Mesendoderm (in vitro differentiated cells): ENCODE measurements around the gene YWHAE.

Experiments
- DNase-seq: peaks from one replicate; pipeline ENCODE4 v3.0.0; 2013
- H2AK5ac ChIP-seq: 2 replicates; pipeline ENCODE4 v1.6.1; 2013; ENCODE audit warnings: low read length, inconsistent platforms
- H2BK120ac ChIP-seq: 2 replicates; pipeline ENCODE4 v1.6.1; 2013; ENCODE audit warnings: low read depth, mild to moderate bottlenecking, low read length, moderate library complexity, mixed read lengths
- H2BK15ac ChIP-seq: replicated peaks from 2 replicates; pipeline ENCODE4 v1.6.1; 2013; ENCODE audit warnings: low read depth, mild to moderate bottlenecking, moderate library complexity
- H2BK5ac ChIP-seq: 2 replicates; pipeline ENCODE4 v1.6.1; 2013; ENCODE audit warnings: low read length, inconsistent platforms
- H3K18ac ChIP-seq: 2 replicates; pipeline ENCODE4 v1.6.1; 2013; ENCODE audit warnings: mild to moderate bottlenecking, low read length, mixed read lengths
- H3K23ac ChIP-seq: one replicate; pipeline ENCODE4 v1.6.1; 2013; ENCODE audit warnings: low read length
- H3K27ac ChIP-seq: 2 replicates; pipeline ENCODE4 v1.5.1; 2013; ENCODE audit warnings: low read depth, mild to moderate bottlenecking, inconsistent platforms, low read length, moderate library complexity
- H3K27me3 ChIP-seq: 2 replicates; pipeline ENCODE4 v1.6.1; 2013; ENCODE audit warnings: low read length, control low read depth, mild to moderate bottlenecking, inconsistent platforms; ENCODE audit not compliant: insufficient read depth, poor library complexity
- H3K36me3 ChIP-seq: 2 replicates; pipeline ENCODE4 v1.6.1; 2013; ENCODE audit warnings: low read length, inconsistent platforms; ENCODE audit not compliant: control insufficient read depth, insufficient read depth
- H3K4ac ChIP-seq: one replicate; pipeline ENCODE4 v1.6.1; 2013; ENCODE audit warnings: low read depth, mild to moderate bottlenecking, low read length, moderate library complexity
- H3K4me1 ChIP-seq: 2 replicates; pipeline ENCODE4 v1.6.1; 2013; ENCODE audit warnings: low read depth, low read length, inconsistent platforms; ENCODE audit not compliant: control insufficient read depth
- H3K4me2 ChIP-seq: 2 replicates; pipeline ENCODE4 v1.6.1; 2013; ENCODE audit warnings: low read length
- H3K4me3 ChIP-seq: 2 replicates; pipeline ENCODE4 v1.5.1; 2013; ENCODE audit warnings: mild to moderate bottlenecking, low read length
- H3K56ac ChIP-seq: one replicate; pipeline ENCODE4 v1.6.1; 2013; ENCODE audit warnings: low read length
- H3K79me1 ChIP-seq: 2 replicates; pipeline ENCODE4 v1.6.1; 2013; ENCODE audit warnings: low read length, inconsistent platforms
- H3K79me2 ChIP-seq: 2 replicates; pipeline ENCODE4 v1.6.1; 2013; ENCODE audit warnings: mild to moderate bottlenecking, low read length; ENCODE audit not compliant: control insufficient read depth, insufficient read depth
- H3K9ac ChIP-seq: 2 replicates; pipeline ENCODE4 v1.6.1; 2013; ENCODE audit warnings: low read length, inconsistent platforms
- H4K5ac ChIP-seq: one replicate; pipeline ENCODE4 v1.6.1; 2013; ENCODE audit warnings: low read length
- H4K8ac ChIP-seq: one replicate; pipeline ENCODE4 v1.6.1; 2013; ENCODE audit warnings: low read depth, mild to moderate bottlenecking, control low read depth, low read length, moderate library complexity
- WGBS: extraction: QIAGEN DNeasy Blood & Tissue Kit; methylation state at CpG from one replicate; pipeline ENCODE4 v1.1.7; 2013; ENCODE audit warnings: low lambda C conversion rate, missing lambda C conversion rate; ENCODE audit not compliant: insufficient coverage; ENCODE audit errors: extremely low coverage; 5-methylcytosine and 5-hydroxymethylcytosine counted together

YWHAE gene

DNA sequence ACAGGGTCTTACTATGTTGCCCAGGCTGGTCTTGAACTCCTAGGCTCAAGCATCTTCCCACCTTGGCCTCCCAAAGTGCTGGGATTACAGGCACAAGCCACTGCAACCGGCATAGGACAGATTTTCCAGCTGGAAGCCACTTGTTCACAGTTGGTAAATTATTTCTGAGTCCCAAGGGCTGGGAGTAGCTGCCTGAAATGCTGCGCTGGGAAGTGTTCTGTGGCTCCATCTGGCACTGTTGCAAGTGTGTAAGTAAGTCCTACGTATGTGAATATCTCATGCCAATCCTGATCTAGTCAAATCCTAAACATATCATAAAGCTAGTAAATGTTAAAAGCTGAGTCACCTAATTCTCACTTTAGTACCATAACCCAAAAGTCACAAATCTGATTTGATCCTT lies 48.1 kb downstream of the YWHAE start:
- Histone ChIP-seq H2BK120ac (no peak overlapping the region), H2BK15ac (no peak overlapping the region), H3K27ac (no peak overlapping the region)

DNA sequence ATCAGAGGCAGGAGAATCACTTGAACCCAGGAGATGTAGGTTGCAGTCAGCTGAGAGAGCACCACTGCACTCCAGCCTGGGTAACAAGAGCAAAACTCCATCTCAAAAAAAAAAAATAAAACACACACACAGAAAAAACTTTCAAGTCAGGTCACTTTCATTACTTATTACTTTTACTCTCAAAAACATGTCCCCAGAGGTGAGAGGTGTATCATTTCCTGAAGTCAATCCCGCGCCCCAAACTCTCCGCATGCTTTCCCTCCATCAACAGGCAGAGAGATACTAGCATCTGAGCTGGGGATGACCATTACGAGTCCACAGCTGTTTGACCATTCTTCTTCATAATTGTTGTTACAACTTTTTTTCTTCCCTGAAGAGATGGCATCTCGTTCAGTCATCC lies 48.7 kb downstream of the YWHAE start:
- no peak overlapping the region for H3K27ac ChIP-seq
- no peak overlapping the region for H2BK15ac ChIP-seq
- WGBS, result no CpG with 5 or more reads among the region's 5 CpGs
- no peak overlapping the region for H2AK5ac ChIP-seq
- H3K18ac ChIP-seq, result no peak overlapping the region
- H4K8ac ChIP-seq, result no peak overlapping the region
- H3K79me2 ChIP-seq, result peaks cover 61% of the 10 kb centered on the region
- no peak overlapping the region for H2BK120ac ChIP-seq
- no peaks in the 10 kb centered on the region for H3K27me3 ChIP-seq
- no peak for DNase-seq
- H3K79me1 ChIP-seq, result peaks cover 5% of the 10 kb centered on the region
- no peak overlapping the region for H4K5ac ChIP-seq
- no peaks in the 10 kb centered on the region for H3K4me1 ChIP-seq
- peaks cover 11% of the 10 kb centered on the region for H3K36me3 ChIP-seq
- no peak overlapping the region for H3K9ac ChIP-seq
- no peak overlapping the region for H3K4me2 ChIP-seq
- no peak overlapping the region for H3K4me3 ChIP-seq
- H3K56ac ChIP-seq, result no peak overlapping the region
- H2BK5ac ChIP-seq, result no peak overlapping the region
- H3K23ac ChIP-seq, result no peak overlapping the region
- H3K4ac ChIP-seq, result no peak overlapping the region

More for the DNA sequence above, 48.1 kb downstream of the YWHAE start:
- H2BK5ac ChIP-seq, result no peak overlapping the region
- peaks cover 5% of the 10 kb centered on the region for H3K79me1 ChIP-seq
- no peak overlapping the region for H3K4me3 ChIP-seq
- H3K18ac ChIP-seq, result no peak overlapping the region
- no peak overlapping the region for H2AK5ac ChIP-seq
- no peak overlapping the region for H3K23ac ChIP-seq
- H3K56ac ChIP-seq, result no peak overlapping the region
- H3K79me2 ChIP-seq, result peaks cover 61% of the 10 kb centered on the region
- H3K27me3 ChIP-seq, result no peaks in the 10 kb centered on the region
- H3K4ac ChIP-seq, result no peak overlapping the region
- DNase-seq, result no peak
- no peak overlapping the region for H3K9ac ChIP-seq
- H4K5ac ChIP-seq, result no peak overlapping the region
- H3K4me1 ChIP-seq, result no peaks in the 10 kb centered on the region
- H4K8ac ChIP-seq, result no peak overlapping the region
- no peak overlapping the region for H3K4me2 ChIP-seq
- H3K36me3 ChIP-seq, result peaks cover 13% of the 10 kb centered on the region
- WGBS, result no CpG with 5 or more reads among the region's 3 CpGs

DNA sequence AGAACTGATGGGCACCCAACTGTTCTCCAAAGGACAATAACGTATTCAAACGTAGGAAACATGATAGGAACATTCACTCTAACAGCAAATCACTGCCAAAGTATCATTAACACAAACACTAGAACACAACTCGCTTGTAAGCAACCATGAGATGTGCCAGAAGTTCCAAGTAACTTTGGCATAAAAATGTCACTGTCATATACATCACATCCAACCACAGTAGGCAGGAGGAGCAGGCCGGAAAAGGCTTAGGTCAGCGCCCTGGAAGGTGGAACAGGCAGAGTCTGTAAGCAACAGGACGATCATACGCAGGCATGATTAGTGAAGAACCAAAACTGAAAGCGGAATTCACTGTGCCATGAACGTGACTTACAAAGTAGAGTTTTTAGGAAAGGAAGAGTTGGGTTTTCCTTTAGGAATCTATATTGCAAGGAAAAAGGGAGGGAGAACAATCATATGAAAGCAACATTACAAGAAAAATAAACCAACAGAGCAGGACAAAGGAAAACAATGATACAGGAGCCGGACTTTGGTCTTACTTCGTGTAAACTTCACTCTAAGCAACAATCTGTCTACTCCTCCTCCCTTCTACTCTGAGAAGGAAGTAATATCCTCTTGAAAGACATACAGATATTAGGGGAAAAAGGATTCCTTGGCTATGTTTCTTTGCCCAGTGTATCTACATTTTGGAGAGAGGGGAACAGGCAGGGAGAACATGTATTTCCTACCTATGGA lies 52.3 kb downstream of the YWHAE start:
- H3K36me3 ChIP-seq, result peaks cover 8% of the 10 kb centered on the region
- no peaks in the 10 kb centered on the region for H3K4me1 ChIP-seq
- H3K9ac ChIP-seq, result no peak overlapping the region
- H3K56ac ChIP-seq, result no peak overlapping the region
- H2BK15ac ChIP-seq, result no peak overlapping the region
- H2AK5ac ChIP-seq, result no peak overlapping the region
- no peak overlapping the region for H4K8ac ChIP-seq
- peaks cover 7% of the 10 kb centered on the region for H3K79me1 ChIP-seq
- no peak overlapping the region for H3K23ac ChIP-seq
- H3K4me2 ChIP-seq, result no peak overlapping the region
- no peak overlapping the region for H3K27ac ChIP-seq
- H2BK120ac ChIP-seq, result no peak overlapping the region
- H3K27me3 ChIP-seq, result no peaks in the 10 kb centered on the region
- H3K4me3 ChIP-seq, result no peak overlapping the region
- H3K4ac ChIP-seq, result no peak overlapping the region
- DNase-seq, result no peak
- no CpG with 5 or more reads among the region's 11 CpGs for WGBS
- H3K18ac ChIP-seq, result no peak overlapping the region
- H2BK5ac ChIP-seq, result no peak overlapping the region
- H3K79me2 ChIP-seq, result peaks cover 48% of the 10 kb centered on the region
- H4K5ac ChIP-seq, result no peak overlapping the region

DNA sequence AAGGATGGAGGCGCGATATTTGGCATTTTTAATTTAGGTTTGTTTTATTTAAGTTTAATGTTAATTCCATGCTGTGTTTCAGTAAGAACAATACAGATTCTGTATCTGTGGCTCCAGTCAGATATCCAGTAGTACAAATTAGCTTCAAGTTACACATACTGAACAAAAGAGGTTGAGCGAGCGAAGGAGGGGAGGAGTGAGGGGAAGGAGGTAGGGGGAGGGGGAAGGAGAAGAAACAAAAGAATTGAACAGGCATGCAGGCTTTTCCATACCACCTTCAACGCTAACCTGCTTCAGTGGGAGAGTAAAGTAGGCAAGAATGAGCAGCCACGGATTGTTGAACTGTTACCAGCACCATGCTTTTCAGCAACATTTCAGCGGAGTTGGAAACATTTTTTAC lies 55.5 kb downstream of the YWHAE start:
- peaks cover 23% of the 10 kb centered on the region for H3K79me2 ChIP-seq
- WGBS, result 100% methylated on average over 2 of the region's 7 CpGs
- H3K4ac ChIP-seq, result no peak overlapping the region
- no peak overlapping the region for H2BK15ac ChIP-seq
- no peak overlapping the region for H4K5ac ChIP-seq
- no peak overlapping the region for H2BK120ac ChIP-seq
- H4K8ac ChIP-seq, result no peak overlapping the region
- H3K4me2 ChIP-seq, result no peak overlapping the region
- H3K18ac ChIP-seq, result no peak overlapping the region
- H3K9ac ChIP-seq, result no peak overlapping the region
- H3K27ac ChIP-seq, result no peak overlapping the region
- no peak overlapping the region for H2AK5ac ChIP-seq
- no peaks in the 10 kb centered on the region for H3K4me1 ChIP-seq
- no peaks in the 10 kb centered on the region for H3K27me3 ChIP-seq
- H3K23ac ChIP-seq, result no peak overlapping the region
- no peak overlapping the region for H3K56ac ChIP-seq
- no peak overlapping the region for H2BK5ac ChIP-seq
- H3K36me3 ChIP-seq, result peaks cover 2% of the 10 kb centered on the region
- no peak for DNase-seq
- H3K79me1 ChIP-seq, result peaks cover 6% of the 10 kb centered on the region
- H3K4me3 ChIP-seq, result no peak overlapping the region

DNA sequence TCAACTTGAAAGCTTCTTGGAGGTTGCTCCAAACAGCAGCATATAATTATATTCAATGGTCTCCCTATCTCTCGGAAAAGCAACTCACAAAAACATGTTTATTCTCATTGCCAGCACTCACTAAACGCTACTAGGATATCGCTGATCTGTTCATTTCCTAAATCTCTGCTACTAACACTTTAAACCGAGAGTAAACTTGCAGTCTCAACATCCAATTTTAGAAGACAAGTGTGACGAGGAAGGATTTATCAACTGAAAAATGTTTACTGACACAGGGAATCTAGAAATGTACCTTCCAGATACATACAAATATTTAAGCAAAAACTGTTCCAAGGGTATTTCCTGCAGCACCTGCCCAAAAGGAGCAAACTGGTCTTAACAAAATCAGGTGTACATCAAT lies 56.5 kb downstream of the YWHAE start:
- Histone ChIP-seq H3K36me3 (peaks cover 2% of the 10 kb centered on the region), H4K8ac (no peak overlapping the region), H4K5ac (no peak overlapping the region), H2AK5ac (no peak overlapping the region), H3K4me1 (no peaks in the 10 kb centered on the region), H3K9ac (no peak overlapping the region), H3K27me3 (no peaks in the 10 kb centered on the region), H2BK5ac (no peak overlapping the region), H3K23ac (no peak overlapping the region), H2BK15ac (no peak overlapping the region), H3K4ac (no peak overlapping the region), H3K79me1 (peaks cover 6% of the 10 kb centered on the region), H3K79me2 (peaks cover 18% of the 10 kb centered on the region), H3K4me3 (no peak overlapping the region), H3K56ac (no peak overlapping the region), H3K27ac (no peak overlapping the region), H3K4me2 (no peak overlapping the region), H2BK120ac (no peak overlapping the region), H3K18ac (no peak overlapping the region)
- DNase-seq, result no peak
- WGBS, result no CpG with 5 or more reads among the region's 5 CpGs

DNA sequence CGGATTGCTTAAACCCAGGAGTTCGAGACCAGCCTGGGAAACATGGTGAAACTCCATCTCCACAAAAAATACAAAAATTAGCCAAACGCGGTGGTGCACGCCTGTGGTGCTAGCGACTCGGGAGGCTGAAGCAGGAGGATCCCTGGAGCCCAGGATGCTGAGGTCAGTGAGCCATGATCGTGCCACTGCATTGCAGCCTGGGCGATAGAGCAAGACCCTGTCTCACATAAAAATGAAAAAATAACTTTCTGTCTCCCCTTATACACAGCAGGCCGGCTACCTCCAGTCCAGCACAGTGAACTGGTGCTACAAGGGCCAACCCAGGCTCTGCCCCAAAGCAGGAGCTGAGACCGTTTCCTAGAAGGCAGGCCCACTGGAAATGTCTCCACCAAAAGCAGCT lies 59.7 kb downstream of the YWHAE start:
- Histone ChIP-seq H4K5ac (no peak overlapping the region), H3K27me3 (no peaks in the 10 kb centered on the region), H3K27ac (no peak overlapping the region), H2BK5ac (no peak overlapping the region), H3K4me2 (no peak overlapping the region), H3K4me1 (no peaks in the 10 kb centered on the region), H2BK120ac (no peak overlapping the region), H2BK15ac (no peak overlapping the region), H2AK5ac (no peak overlapping the region), H3K79me2 (no peaks in the 10 kb centered on the region), H3K18ac (no peak overlapping the region), H3K9ac (no peak overlapping the region), H3K36me3 (peaks cover 2% of the 10 kb centered on the region), H3K56ac (no peak overlapping the region), H3K4ac (no peak overlapping the region), H3K23ac (no peak overlapping the region), H3K4me3 (no peak overlapping the region), H3K79me1 (peaks cover under 1% of the 10 kb centered on the region), H4K8ac (no peak overlapping the region)
- no CpG with 5 or more reads among the region's 11 CpGs for WGBS
- DNase-seq, result no peak
